Activated B cell treated with CpG ODN at 0.5 μM for 24 hours (primary cell): ENCODE results near the gene C1orf167. TPM values are rescaled to one million over a fixed set of nuclear protein-coding genes. Genes with fewer than 3 reads are reported as not detected.

Source experiments
- ATAC-seq: fragments of 200-7000 bp; cut with Tn5 transposase; one replicate; pipeline ENCODE4 v1.10.0; 2021; ENCODE audit warnings: low read depth, mild to moderate bottlenecking, moderate library complexity
- CTCF ChIA-PET: fragments of 350-600 bp; sonication (Branson Sonifier 250); formaldehyde crosslinking; loops from one replicate; lab custom pipeline; 2021; ENCODE audit warnings: antibody characterized with exemption; lab: Charles Lee
- POLR2A ChIA-PET: fragments of 350-600 bp; sonication (Branson Sonifier 250); formaldehyde crosslinking; loops from one replicate; lab custom pipeline; 2021; ENCODE audit warnings: antibody characterized with exemption; lab: Charles Lee
- DNase-seq: peaks from one replicate; pipeline ENCODE4 v3.0.0; 2022
- H3K27ac Mint-ChIP-seq: one replicate; pipeline ENCODE4 v1.8.0; 2020; ENCODE audit warnings: mixed read lengths
- H3K27me3 Mint-ChIP-seq: one replicate; pipeline ENCODE4 v1.8.0; 2021; ENCODE audit warnings: mixed read lengths
- H3K36me3 Mint-ChIP-seq: one replicate; pipeline ENCODE4 v1.8.0; 2021; ENCODE audit warnings: low read depth, mixed read lengths
- H3K4me1 Mint-ChIP-seq: one replicate; pipeline ENCODE4 v1.8.0; 2021; ENCODE audit warnings: mixed read lengths
- H3K4me3 Mint-ChIP-seq: one replicate; pipeline ENCODE4 v1.8.0; 2020; ENCODE audit warnings: mild to moderate bottlenecking, mixed read lengths
- H3K9me3 Mint-ChIP-seq: one replicate; pipeline ENCODE4 v1.8.0; 2020; ENCODE audit warnings: mixed read lengths
- CTCF ChIP-seq: fragments of 200-600 bp; IDR thresholded peaks from one replicate; pipeline ENCODE4 v1.8.0; 2022; ENCODE audit warnings: antibody characterized with exemption, mild to moderate bottlenecking
- intact Hi-C: fragments of 100-400 bp; cut with micrococcal nuclease; formaldehyde crosslinking; loops from one replicate; pipeline ENCODE4 v1.15.1; 2024
- total RNA-seq: library from RNA; stranded (reverse); gene quantifications from 2 replicates; pipeline ENCODE4 v1.2.3, GENCODE V29; 2022

The C1orf167 gene
- total RNA-seq, result not detected in 2 replicates

DNA sequence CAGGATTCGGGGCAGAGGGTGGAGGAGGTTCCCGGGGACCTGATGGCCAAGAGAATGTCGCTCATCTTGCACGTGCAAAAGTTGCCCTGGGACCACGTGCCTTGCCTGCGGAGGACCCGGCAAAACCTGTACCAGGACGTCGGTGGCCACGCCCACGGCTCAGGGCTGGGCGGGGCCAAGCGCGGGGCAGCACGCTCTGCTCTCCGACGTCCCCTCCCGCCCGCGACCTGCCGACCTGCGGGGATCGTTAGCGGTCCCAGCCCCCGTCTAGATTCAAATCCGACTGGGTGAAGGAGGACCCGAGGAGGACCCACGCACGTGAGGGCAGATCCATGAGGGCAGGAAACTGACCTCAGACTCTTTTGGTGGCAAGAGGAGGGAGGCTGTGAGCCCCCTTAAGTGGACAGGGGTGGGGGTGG, at the start of gene C1orf167:
C1orf167 (plus strand) TSS at position 206 of the 419 bp plus-strand sequence. CDS start 2,208 bp downstream, outside the sequence.
- ATAC-seq (peak; percentile 54), DNase-seq (no peak)
- ChIA-PET POLR2A (no interaction called here), CTCF (no interaction called here)
- no peaks in the 10 kb centered on the region for H3K36me3 Mint-ChIP-seq
- intact Hi-C loops, result no loop called here
- peaks cover 7% of the 10 kb centered on the region for H3K4me1 Mint-ChIP-seq
- TF ChIP-seq CTCF, result no peak
- H3K4me3 Mint-ChIP-seq, result peak within 1 kb of the TSS; percentile 15
- no peak within 1 kb of the TSS for H3K27ac Mint-ChIP-seq
- H3K9me3 Mint-ChIP-seq, result no peaks in the 10 kb centered on the region
- peaks cover 17% of the 10 kb centered on the region for H3K27me3 Mint-ChIP-seq

GRCh38 chr1:11712285-11712684, 49.7 kb upstream of the C1orf167 start:
- ChIA-PET CTCF (no interaction called here), POLR2A (no interaction called here)
- TF ChIP-seq CTCF, result no peak
- Mint-ChIP-seq H3K36me3 (no peaks in the 10 kb centered on the region), H3K27me3 (peaks cover 2% of the 10 kb centered on the region), H3K27ac (no peak overlapping the region), H3K4me3 (no peak overlapping the region), H3K4me1 (no peaks in the 10 kb centered on the region), H3K9me3 (no peaks in the 10 kb centered on the region)
- no peak for DNase-seq
- ATAC-seq, result no peak
- intact Hi-C loops, result loop anchor here (10.0 kb wide), 1 partner anchor 237 kb away; the partner anchor contains the start of gene DISP3

DNA sequence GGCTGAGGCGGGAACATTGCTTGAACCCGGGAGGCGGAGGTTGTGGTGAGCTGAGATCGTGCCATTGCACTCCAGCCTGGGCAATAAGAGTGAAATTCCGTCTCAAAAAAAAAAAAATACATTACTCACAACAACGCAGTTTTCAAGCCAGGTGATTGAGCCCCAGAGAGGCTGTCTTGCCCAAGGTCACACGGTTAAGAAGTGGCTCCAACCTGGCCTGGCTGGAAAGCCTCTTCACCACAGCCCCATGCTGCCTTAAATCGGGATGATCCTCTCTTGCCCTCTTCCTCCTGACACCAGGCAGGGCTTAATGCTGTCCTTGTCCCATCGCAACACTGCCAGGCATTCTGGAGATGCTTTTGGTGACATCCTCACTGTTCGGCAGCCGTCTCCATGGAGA, 48.9 kb upstream of the C1orf167 start:
- no peaks in the 10 kb centered on the region for H3K4me1 Mint-ChIP-seq
- peaks cover 2% of the 10 kb centered on the region for H3K27me3 Mint-ChIP-seq
- H3K36me3 Mint-ChIP-seq, result no peaks in the 10 kb centered on the region
- ChIA-PET CTCF (interaction anchor here (1.5 kb wide), 1 partner anchor 49 kb away, joined by 5 read pairs; the partner anchor contains the start of gene FBXO6), POLR2A (no interaction called here)
- intact Hi-C loops, result loop anchor here (10.0 kb wide), 1 partner anchor 238 kb away; the partner anchor contains the start of gene DISP3
- no peak overlapping the region for H3K4me3 Mint-ChIP-seq
- ATAC-seq (no peak), DNase-seq (no peak)
- no peak overlapping the region for H3K27ac Mint-ChIP-seq
- no peak for TF ChIP-seq CTCF
- H3K9me3 Mint-ChIP-seq, result no peaks in the 10 kb centered on the region

DNA sequence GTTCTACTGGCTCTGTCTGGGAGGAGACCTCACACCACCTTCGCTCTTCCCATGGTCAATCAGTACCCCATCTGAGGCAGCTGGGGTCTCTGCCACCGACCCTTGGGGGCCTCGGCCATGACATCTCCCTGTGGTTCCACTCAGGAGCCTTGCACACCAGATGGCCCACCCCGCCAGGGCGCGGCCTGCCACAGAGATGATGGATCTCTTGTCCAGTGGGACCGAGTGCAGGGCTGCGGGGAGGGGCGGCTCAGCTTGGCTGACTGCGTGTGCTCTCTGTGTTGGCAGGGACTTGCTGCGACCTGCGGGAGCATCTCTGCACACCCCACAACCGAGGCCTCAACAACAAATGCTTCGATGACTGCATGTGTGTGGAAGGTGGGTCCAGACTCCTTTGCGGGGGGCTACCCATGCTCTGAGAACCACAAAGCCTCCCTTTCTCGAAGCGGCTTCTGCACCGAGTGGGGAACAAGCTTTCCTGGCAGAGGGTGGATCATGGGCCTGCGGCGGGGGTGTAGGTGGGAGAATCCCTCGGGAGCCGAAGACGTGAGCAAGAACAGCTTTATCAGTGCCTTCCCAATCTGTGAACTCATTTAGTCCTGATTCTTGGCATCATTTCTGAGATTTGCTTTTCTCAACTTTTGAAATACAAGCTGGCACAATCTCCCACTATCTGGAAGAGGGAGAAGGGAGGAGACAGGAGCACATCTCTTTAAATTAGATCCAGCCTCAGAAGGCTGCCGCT, 47.0 kb upstream of the C1orf167 start:
- DNase-seq (no peak), ATAC-seq (no peak)
- Mint-ChIP-seq H3K4me1 (peaks cover 12% of the 10 kb centered on the region), H3K36me3 (no peaks in the 10 kb centered on the region), H3K27me3 (peaks cover 2% of the 10 kb centered on the region), H3K9me3 (no peaks in the 10 kb centered on the region), H3K27ac (no peak overlapping the region), H3K4me3 (no peak overlapping the region)
- CTCF ChIA-PET, result interaction anchor here (0.9 to 1.5 kb wide), 4 partner anchors 51 to 67 kb away, joined by 3 to 6 read pairs (median 4); partner anchors contain the start of gene FBXO6
- POLR2A ChIA-PET, result no interaction called here
- intact Hi-C loops, result loop anchor here (10.0 kb wide), 1 partner anchor 240 kb away; the partner anchor contains the start of gene DISP3
- no peak for TF ChIP-seq CTCF
